Right lobe of liver (tissue), 4 donors: Measurements from ENCODE around the gene PIP5K1B.

Experiments
- POLR2A ChIP-seq: fragments of 450-650 bp; IDR thresholded peaks from one replicate; pipeline ENCODE4 v1.6.1; 2017; ENCODE audit warnings: antibody characterized with exemption, mild to moderate bottlenecking
- TF ChIP-seq, protein P1 (sequence below), 4 donors: fragments of 200-600 bp in 3 of 4; fragments of 450-650 bp in 1 of 4; IDR thresholded peaks; one replicate each; pipeline versions ENCODE4 v1.5.1 to v1.8.0; 2016 to 2022; ENCODE audit warnings: antibody characterized with exemption in 4 of 4, mild to moderate bottlenecking in 2 of 4
- donor health status: DM: no; HTN: no; CAD: no.
- donor health status: DM: no; HTN: no; CAD: no.
- donor health status: DM: no; HTN: yes; CAD: no.

DNA sequence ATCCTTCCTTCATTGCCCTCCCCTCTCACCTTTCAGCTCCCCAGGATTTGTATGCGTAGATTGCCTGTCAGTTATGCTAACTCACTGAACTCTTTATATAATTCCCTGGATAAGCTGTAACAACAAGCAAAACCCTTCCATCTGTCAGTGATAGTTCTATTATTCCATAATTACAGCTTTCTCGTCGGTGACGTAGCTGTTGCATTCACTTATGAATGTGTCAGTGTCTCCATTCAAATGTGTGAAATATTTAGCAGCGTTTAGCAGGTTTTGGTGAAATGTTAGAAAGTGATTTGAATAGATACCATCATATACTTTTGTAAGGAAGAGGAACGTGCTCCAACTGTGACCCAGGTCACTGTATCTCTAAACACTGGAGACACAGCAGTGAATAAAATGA, 45.2 kb downstream of the PIP5K1B start:
- TF ChIP-seq, protein P1, sequence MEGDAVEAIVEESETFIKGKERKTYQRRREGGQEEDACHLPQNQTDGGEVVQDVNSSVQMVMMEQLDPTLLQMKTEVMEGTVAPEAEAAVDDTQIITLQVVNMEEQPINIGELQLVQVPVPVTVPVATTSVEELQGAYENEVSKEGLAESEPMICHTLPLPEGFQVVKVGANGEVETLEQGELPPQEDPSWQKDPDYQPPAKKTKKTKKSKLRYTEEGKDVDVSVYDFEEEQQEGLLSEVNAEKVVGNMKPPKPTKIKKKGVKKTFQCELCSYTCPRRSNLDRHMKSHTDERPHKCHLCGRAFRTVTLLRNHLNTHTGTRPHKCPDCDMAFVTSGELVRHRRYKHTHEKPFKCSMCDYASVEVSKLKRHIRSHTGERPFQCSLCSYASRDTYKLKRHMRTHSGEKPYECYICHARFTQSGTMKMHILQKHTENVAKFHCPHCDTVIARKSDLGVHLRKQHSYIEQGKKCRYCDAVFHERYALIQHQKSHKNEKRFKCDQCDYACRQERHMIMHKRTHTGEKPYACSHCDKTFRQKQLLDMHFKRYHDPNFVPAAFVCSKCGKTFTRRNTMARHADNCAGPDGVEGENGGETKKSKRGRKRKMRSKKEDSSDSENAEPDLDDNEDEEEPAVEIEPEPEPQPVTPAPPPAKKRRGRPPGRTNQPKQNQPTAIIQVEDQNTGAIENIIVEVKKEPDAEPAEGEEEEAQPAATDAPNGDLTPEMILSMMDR (IDR thresholded peaks at IDR 0.05), result no peak
- TF ChIP-seq POLR2A, result no peak
